Caco-2 (cell line): ENCODE data around the gene SYT9. TPM values are rescaled to one million over a fixed set of nuclear protein-coding genes. Genes with fewer than 3 reads are reported as not detected.

Experiments
- BruUV-seq: library from RNA; stranded (reverse); fragments of 400-500 nt; replicated peaks from 2 replicates; lab custom pipeline; 2021; lab: Mats Ljungman, UMichigan
- CTCF ChIA-PET: fragments of 300-600 bp; sonication (Branson Sonifier 250); formaldehyde crosslinking; loops from one replicate; lab custom pipeline; 2022; ENCODE audit warnings: antibody characterized with exemption; lab: Charles Lee
- POLR2A ChIA-PET: fragments of 300-600 bp; sonication (Branson Sonifier 250); formaldehyde crosslinking; loops from one replicate; lab custom pipeline; 2022; ENCODE audit warnings: antibody characterized with exemption; lab: Charles Lee
- DNase-seq, 2 experiments: peaks; one replicate each; pipeline versions ENCODE4 v3.0.0 to v3.0.0-alpha.2; 2020 to 2022
- H3K27me3 ChIP-seq: replicated peaks from 2 replicates; pipeline ENCODE4 v1.6.0; 2011; ENCODE audit warnings: low read length; ENCODE audit not compliant: control insufficient read depth, insufficient read depth
- H3K36me3 ChIP-seq: 2 replicates; pipeline ENCODE4 v1.5.1; 2011; ENCODE audit warnings: low read length; ENCODE audit not compliant: control insufficient read depth, insufficient read depth
- H3K4me1 ChIP-seq: fragments of 250-450 bp; sonication (Bioruptor Pico); 2 replicates; pipeline ENCODE4 v1.5.1; 2020; ENCODE audit warnings: mild to moderate bottlenecking
- H3K4me3 ChIP-seq: 2 replicates; pipeline ENCODE4 v1.5.1; 2011; ENCODE audit warnings: low read depth, mild to moderate bottlenecking, control low read depth, low read length
- H3K9me3 ChIP-seq: fragments of 250-450 bp; sonication (Bioruptor Pico); 2 replicates; pipeline ENCODE4 v1.5.1; 2020; ENCODE audit warnings: mild to moderate bottlenecking, moderate library complexity
- H3K27ac Mint-ChIP-seq: one replicate; pipeline ENCODE4 v1.8.0; 2022; ENCODE audit warnings: mixed read lengths; ENCODE audit not compliant: unreplicated experiment
- H3K27me3 Mint-ChIP-seq: one replicate; pipeline ENCODE4 v1.8.0; 2022; ENCODE audit warnings: mixed read lengths; ENCODE audit not compliant: insufficient read depth, unreplicated experiment
- H3K36me3 Mint-ChIP-seq: one replicate; pipeline ENCODE4 v1.8.0; 2022; ENCODE audit warnings: mild to moderate bottlenecking, mixed read lengths; ENCODE audit not compliant: insufficient read depth, unreplicated experiment
- H3K4me1 Mint-ChIP-seq: one replicate; pipeline ENCODE4 v1.8.0; 2022; ENCODE audit warnings: low read depth, mixed read lengths; ENCODE audit not compliant: unreplicated experiment
- H3K4me3 Mint-ChIP-seq: one replicate; pipeline ENCODE4 v1.8.0; 2022; ENCODE audit warnings: mild to moderate bottlenecking, moderate library complexity, mixed read lengths; ENCODE audit not compliant: unreplicated experiment
- H3K9me3 Mint-ChIP-seq: one replicate; pipeline ENCODE4 v1.8.0; 2022; ENCODE audit warnings: mixed read lengths; ENCODE audit not compliant: unreplicated experiment
- intact Hi-C: fragments of 100-400 bp; cut with micrococcal nuclease; formaldehyde crosslinking; loops from one replicate; pipeline ENCODE4 v1.10.0; 2022; ENCODE audit not compliant: unreplicated experiment
- total RNA-seq: library from RNA; stranded (reverse); gene quantifications from 2 replicates; pipeline ENCODE4 v1.2.3, GENCODE V29; 2022
- TF ChIP-seq, protein P1 (sequence below), 2 experiments: fragments of 200-600 bp in 1 of 2; IDR thresholded peaks; 1 replicate in 1 of 2; 2 replicates in 1 of 2; pipeline versions ENCODE4 v1.5.1 to v1.8.0; 2011 to 2022; ENCODE audit warnings: antibody characterized with exemption in 1 of 2, control low read depth in 1 of 2, inconsistent platforms in 1 of 2, low read depth in 1 of 2, low read length in 1 of 2, mild to moderate bottlenecking in 1 of 2, moderate library complexity in 1 of 2; ENCODE audit not compliant: insufficient read depth in 1 of 2, severe bottlenecking in 1 of 2, unreplicated experiment in 1 of 2

The SYT9 gene
- total RNA-seq, 1 experiment from 2014 or later = not detected

DNA sequence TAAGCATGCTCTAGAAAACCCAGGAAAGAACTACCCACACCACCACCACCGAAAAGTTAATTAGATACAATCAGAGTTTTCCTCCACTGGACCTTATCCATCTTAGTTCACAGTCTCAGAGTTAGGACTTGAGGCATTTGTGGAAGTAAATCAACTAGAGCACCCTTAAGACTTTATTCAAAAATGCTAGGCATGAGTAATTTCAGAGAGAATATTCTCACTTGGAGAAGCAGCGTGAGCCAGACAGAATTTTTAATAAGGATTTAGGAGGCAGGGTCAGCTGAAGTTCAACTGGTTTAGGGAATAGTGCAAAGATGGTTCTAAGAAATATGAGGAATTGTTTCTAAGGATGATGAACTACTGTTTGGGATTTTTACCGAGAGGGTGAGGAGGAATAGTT lies 232.4 kb downstream of the SYT9 start:
- H3K27me3 Mint-ChIP-seq = no peaks in the 10 kb centered on the region
- H3K27ac Mint-ChIP-seq = no peak overlapping the region
- no peaks in the 10 kb centered on the region for H3K9me3 Mint-ChIP-seq
- Histone ChIP-seq H3K4me1 (peaks cover 21% of the 10 kb centered on the region), H3K9me3 (no peaks in the 10 kb centered on the region), H3K36me3 (no peaks in the 10 kb centered on the region), H3K4me3 (no peak overlapping the region), H3K27me3 (no peaks in the 10 kb centered on the region)
- DNase-seq = no peak
- TF ChIP-seq, protein P1, sequence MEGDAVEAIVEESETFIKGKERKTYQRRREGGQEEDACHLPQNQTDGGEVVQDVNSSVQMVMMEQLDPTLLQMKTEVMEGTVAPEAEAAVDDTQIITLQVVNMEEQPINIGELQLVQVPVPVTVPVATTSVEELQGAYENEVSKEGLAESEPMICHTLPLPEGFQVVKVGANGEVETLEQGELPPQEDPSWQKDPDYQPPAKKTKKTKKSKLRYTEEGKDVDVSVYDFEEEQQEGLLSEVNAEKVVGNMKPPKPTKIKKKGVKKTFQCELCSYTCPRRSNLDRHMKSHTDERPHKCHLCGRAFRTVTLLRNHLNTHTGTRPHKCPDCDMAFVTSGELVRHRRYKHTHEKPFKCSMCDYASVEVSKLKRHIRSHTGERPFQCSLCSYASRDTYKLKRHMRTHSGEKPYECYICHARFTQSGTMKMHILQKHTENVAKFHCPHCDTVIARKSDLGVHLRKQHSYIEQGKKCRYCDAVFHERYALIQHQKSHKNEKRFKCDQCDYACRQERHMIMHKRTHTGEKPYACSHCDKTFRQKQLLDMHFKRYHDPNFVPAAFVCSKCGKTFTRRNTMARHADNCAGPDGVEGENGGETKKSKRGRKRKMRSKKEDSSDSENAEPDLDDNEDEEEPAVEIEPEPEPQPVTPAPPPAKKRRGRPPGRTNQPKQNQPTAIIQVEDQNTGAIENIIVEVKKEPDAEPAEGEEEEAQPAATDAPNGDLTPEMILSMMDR (IDR thresholded peaks at IDR 0.05; ENCODE audit: insufficient read depth in 1 of 2, low read depth in 1 of 2, low read length in 1 of 2, severe bottlenecking in 1 of 2, unreplicated experiment in 1 of 2) = no peak
- ChIA-PET POLR2A (no interaction called here), CTCF (no interaction called here)
- H3K4me3 Mint-ChIP-seq = no peak overlapping the region
- peaks cover 13% of the 10 kb centered on the region for H3K4me1 Mint-ChIP-seq
- intact Hi-C loops = loop anchor here (2.0 kb wide), 1 partner anchor 55 kb away; no protein-coding TSS in a partner anchor
- BruUV-seq = no TSS peak
- no peaks in the 10 kb centered on the region for H3K36me3 Mint-ChIP-seq

DNA sequence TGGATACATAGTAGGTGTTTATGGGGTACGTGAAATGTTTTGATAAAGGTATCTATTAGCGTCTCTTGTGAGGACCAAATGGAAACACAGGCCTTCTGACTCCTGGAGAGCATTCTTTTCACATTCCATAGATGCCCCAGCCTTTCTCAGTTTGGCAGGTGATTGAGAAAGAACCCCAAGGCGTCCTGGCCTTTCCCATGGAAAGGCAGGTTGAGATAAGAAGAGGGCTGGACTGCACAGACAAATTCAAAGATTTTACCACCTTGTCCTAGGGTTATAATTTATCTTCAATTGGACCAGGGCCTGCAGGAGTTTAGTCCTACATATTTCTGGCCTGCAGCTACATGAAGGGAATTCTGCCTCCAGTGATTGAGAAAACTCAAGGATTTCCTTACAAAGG lies 232.9 kb downstream of the SYT9 start:
- BruUV-seq = no TSS peak
- POLR2A ChIA-PET = no interaction called here

DNA sequence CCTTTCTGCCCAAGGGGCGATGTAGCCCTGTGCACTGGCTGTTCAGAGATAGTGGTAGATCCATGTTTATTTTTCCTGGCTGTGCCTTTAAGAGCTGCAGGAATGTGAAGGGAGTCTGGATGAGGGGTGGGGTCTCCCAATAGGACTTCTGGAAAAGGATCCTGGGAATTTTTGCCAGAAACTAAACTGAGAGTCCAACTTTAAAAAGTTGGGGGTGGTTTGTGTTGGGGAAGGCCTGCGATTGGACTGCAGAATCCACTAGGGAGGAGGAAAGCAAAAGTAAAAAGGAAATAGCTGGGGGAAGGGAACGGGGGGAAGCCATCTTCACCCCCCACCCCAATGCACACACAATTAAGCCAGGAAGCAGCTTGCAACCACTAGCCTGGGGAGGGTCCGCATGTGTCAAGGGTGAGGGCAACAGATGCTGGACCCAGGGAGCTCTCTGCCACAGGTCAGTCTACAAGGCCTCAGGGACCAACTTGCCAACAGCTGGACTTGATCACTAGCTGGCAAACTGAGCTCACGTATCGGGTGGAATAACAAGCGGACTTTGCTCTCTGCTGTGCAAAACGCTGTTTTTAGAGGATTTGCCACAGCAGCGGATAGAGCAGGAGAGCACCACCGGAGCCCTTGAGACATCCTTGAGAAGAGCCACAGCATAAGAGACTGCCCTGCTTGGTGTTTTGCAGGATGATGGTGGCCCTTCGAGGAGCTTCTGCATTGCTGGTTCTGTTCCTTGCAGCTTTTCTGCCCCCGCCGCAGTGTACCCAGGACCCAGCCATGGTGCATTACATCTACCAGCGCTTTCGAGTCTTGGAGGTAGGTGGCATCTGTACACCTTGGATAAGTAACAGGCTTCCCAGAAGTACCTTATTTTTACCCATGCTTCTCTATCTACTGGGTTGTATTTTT lies 233.7 kb downstream of the SYT9 start, which contains the start of gene OLFML1:
OLFML1 (plus strand) TSS at position 321 of the 912 bp plus-strand sequence; CDS start at position 691, 370 bp downstream.
- H3K9me3 ChIP-seq = no peaks in the 10 kb centered on the region
- no peaks in the 10 kb centered on the region for H3K27me3 Mint-ChIP-seq
- H3K4me1 ChIP-seq = peaks cover 21% of the 10 kb centered on the region
- intact Hi-C loops = loop anchor here (2.0 kb wide), 1 partner anchor 53 kb away; no protein-coding TSS in a partner anchor
- no peaks in the 10 kb centered on the region for H3K9me3 Mint-ChIP-seq
- peak within 1 kb of the TSS; percentile 65 for H3K4me3 Mint-ChIP-seq
- no peaks in the 10 kb centered on the region for H3K36me3 ChIP-seq
- H3K36me3 Mint-ChIP-seq = no peaks in the 10 kb centered on the region
- H3K27ac Mint-ChIP-seq = peak within 1 kb of the TSS; percentile 39
- BruUV-seq = no TSS peak
- ChIA-PET POLR2A (no interaction called here), CTCF (no interaction called here)
- DNase-seq = no peak
- peaks cover 13% of the 10 kb centered on the region for H3K4me1 Mint-ChIP-seq
- H3K27me3 ChIP-seq = no peaks in the 10 kb centered on the region
- no peak within 1 kb of the TSS for H3K4me3 ChIP-seq
- TF ChIP-seq, protein P1 (IDR thresholded peaks at IDR 0.05; ENCODE audit: insufficient read depth in 1 of 2, low read depth in 1 of 2, low read length in 1 of 2, severe bottlenecking in 1 of 2, unreplicated experiment in 1 of 2) = no peak

More for the DNA sequence above, 232.9 kb downstream of the SYT9 start:
- Mint-ChIP-seq H3K4me3 (no peak overlapping the region), H3K27me3 (no peaks in the 10 kb centered on the region), H3K9me3 (no peaks in the 10 kb centered on the region), H3K4me1 (peaks cover 13% of the 10 kb centered on the region), H3K36me3 (no peaks in the 10 kb centered on the region), H3K27ac (no peak overlapping the region)
- peak; percentile 54 to 66 for DNase-seq
- no peaks in the 10 kb centered on the region for H3K36me3 ChIP-seq
- no peaks in the 10 kb centered on the region for H3K27me3 ChIP-seq
- no peak overlapping the region for H3K4me3 ChIP-seq
- H3K4me1 ChIP-seq = peaks cover 21% of the 10 kb centered on the region
- CTCF ChIA-PET = no interaction called here
- TF ChIP-seq, protein P1 (IDR thresholded peaks at IDR 0.05; ENCODE audit: insufficient read depth in 1 of 2, low read depth in 1 of 2, low read length in 1 of 2, severe bottlenecking in 1 of 2, unreplicated experiment in 1 of 2) = no peak
- intact Hi-C loops = loop anchor here (2.0 kb wide), 1 partner anchor 54 kb away; no protein-coding TSS in a partner anchor
- no peaks in the 10 kb centered on the region for H3K9me3 ChIP-seq
